Measurements from ENCODE around the gene MYO1F.

DNA sequence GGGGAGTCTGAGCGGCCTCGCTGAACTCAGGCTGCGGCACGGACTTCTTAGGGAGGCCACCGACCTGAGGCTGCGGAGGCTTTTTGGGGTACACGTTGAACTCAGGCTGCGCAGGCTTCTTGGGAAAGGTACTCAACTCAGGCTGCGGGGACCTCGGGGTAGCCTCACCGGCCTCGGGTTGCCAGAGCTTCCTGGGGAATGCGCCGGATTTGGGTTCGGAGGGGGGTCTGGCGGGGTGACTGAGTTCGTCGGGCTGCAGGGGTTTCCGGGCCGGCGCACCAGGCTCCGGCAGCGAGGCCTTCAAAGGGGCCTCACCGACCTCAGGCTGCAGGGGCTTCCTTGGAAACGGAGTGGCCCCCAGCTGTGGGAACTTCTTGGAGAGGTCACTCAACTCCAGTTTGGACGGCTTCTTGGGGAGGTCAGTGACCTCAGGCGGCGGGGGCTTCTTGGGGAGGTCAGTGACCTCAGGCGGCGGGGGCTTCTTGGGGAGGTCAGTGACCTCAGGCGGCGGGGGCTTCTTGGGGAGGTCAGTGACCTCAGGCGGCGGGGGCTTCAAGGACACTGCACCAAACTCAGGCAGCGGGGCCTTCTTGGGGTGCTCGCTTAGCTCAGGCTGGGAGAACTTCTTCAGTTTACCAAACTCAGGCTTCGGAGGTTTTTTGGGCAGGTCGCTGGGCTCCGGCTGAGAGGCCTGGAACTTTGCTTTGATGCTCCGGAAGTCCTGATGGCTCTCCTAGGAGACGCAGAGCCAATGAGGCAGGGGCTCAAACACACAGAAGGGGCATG is 78.0 kb downstream of the MYO1F start:
- TF ChIP-seq CTCF (IDR thresholded peaks at IDR 0.05) (no peak), EP300 (IDR thresholded peaks at IDR 0.05) (no peak)

Measured in tibial nerve (tissue), 4 donors.